H9 (cell line): ENCODE results near the gene JARID2. TPM values are rescaled to one million over a fixed set of nuclear protein-coding genes. Genes with fewer than 3 reads are reported as not detected.

ENCODE experiments used
- DNase-seq: peaks from one replicate; pipeline ENCODE4 v3.0.0-alpha.2; 2017
- H2AFZ ChIP-seq: one replicate; pipeline ENCODE4 v1.6.1; 2013; ENCODE audit warnings: mild to moderate bottlenecking, low read length, control low read depth, moderate library complexity
- H2AK5ac ChIP-seq: 2 replicates; pipeline ENCODE4 v1.6.1; 2013; ENCODE audit warnings: low read length, control low read depth, mixed read lengths; ENCODE audit not compliant: insufficient read length
- H2BK120ac ChIP-seq: one replicate; pipeline ENCODE4 v1.6.1; 2013; ENCODE audit warnings: low read depth, mild to moderate bottlenecking, low read length, control low read depth, inconsistent platforms; ENCODE audit not compliant: poor library complexity, severe bottlenecking
- H2BK12ac ChIP-seq: 2 replicates; pipeline ENCODE4 v1.6.1; 2013; ENCODE audit warnings: low read length, control low read depth, mixed read lengths, low read depth; ENCODE audit not compliant: insufficient read length
- H2BK15ac ChIP-seq: 2 replicates; pipeline ENCODE4 v1.6.1; 2013; ENCODE audit warnings: low read depth, low read length, control low read depth
- H2BK20ac ChIP-seq: one replicate; pipeline ENCODE4 v1.6.1; 2013; ENCODE audit warnings: low read depth, mild to moderate bottlenecking, low read length, control low read depth, inconsistent platforms; ENCODE audit not compliant: poor library complexity, severe bottlenecking
- H2BK5ac ChIP-seq: 2 replicates; pipeline ENCODE4 v1.6.1; 2013; ENCODE audit warnings: low read length, control low read depth, mixed read lengths; ENCODE audit not compliant: insufficient read length
- H3K14ac ChIP-seq: 2 replicates; pipeline ENCODE4 v1.6.1; 2013; ENCODE audit warnings: low read length, control low read depth; ENCODE audit not compliant: insufficient read depth
- H3K18ac ChIP-seq: 2 replicates; pipeline ENCODE4 v1.6.1; 2013; ENCODE audit warnings: low read depth, mild to moderate bottlenecking, mixed read lengths, low read length, control low read depth; ENCODE audit not compliant: insufficient read length
- H3K23ac ChIP-seq: 2 replicates; pipeline ENCODE4 v1.6.1; 2013; ENCODE audit warnings: low read length, control low read depth, mixed read lengths, low read depth; ENCODE audit not compliant: insufficient read length
- H3K23me2 ChIP-seq: 2 replicates; pipeline ENCODE4 v1.6.1; 2013; ENCODE audit warnings: low read depth, mild to moderate bottlenecking, mixed read lengths, low read length, control low read depth; ENCODE audit not compliant: insufficient read length, poor library complexity, severe bottlenecking
- H3K27ac ChIP-seq: 2 replicates; pipeline ENCODE4 v1.5.1; 2013; ENCODE audit warnings: low read length, control low read depth, mixed read lengths, low read depth; ENCODE audit not compliant: insufficient read length
- H3K27me3 ChIP-seq: 2 replicates; pipeline ENCODE4 v1.6.1; 2013; ENCODE audit warnings: low read length, control low read depth, inconsistent platforms; ENCODE audit not compliant: insufficient read depth
- H3K4ac ChIP-seq: 2 replicates; pipeline ENCODE4 v1.6.1; 2013; ENCODE audit warnings: low read depth, mild to moderate bottlenecking, control low read depth, inconsistent platforms, low read length, moderate library complexity
- H3K4me1 ChIP-seq: 2 replicates; pipeline ENCODE4 v1.6.1; 2013; ENCODE audit warnings: low read length, control low read depth, inconsistent platforms; ENCODE audit not compliant: insufficient read depth
- H3K4me2 ChIP-seq: 2 replicates; pipeline ENCODE4 v1.6.1; 2013; ENCODE audit warnings: low read length, control low read depth, mixed read lengths; ENCODE audit not compliant: insufficient read length, insufficient read depth
- H3K56ac ChIP-seq: 2 replicates; pipeline ENCODE4 v1.6.1; 2013; ENCODE audit warnings: low read depth, mild to moderate bottlenecking, mixed read lengths, low read length, control low read depth; ENCODE audit not compliant: insufficient read length
- H3K79me1 ChIP-seq: 2 replicates; pipeline ENCODE4 v1.6.1; 2013; ENCODE audit warnings: low read depth, mild to moderate bottlenecking, moderate library complexity, low read length, control low read depth, inconsistent platforms; ENCODE audit not compliant: insufficient read depth, poor library complexity, severe bottlenecking
- H3K79me2 ChIP-seq: 2 replicates; pipeline ENCODE4 v1.6.1; 2013; ENCODE audit warnings: low read length, control low read depth, inconsistent platforms; ENCODE audit not compliant: insufficient read depth
- H3K9ac ChIP-seq: 2 replicates; pipeline ENCODE4 v1.6.1; 2013; ENCODE audit warnings: low read length, control low read depth, mixed read lengths; ENCODE audit not compliant: insufficient read length; ENCODE audit errors: extremely low read depth
- H3K9me3 ChIP-seq: one replicate; pipeline ENCODE4 v1.6.1; 2013; ENCODE audit warnings: low read depth, low read length, inconsistent platforms; ENCODE audit not compliant: control insufficient read depth
- H3T11ph ChIP-seq: one replicate; pipeline ENCODE4 v1.6.1; 2013; ENCODE audit warnings: mild to moderate bottlenecking, low read length, control low read depth, inconsistent platforms
- H4K20me1 ChIP-seq: one replicate; pipeline ENCODE4 v1.6.1; 2013; ENCODE audit not compliant: control insufficient read depth, insufficient read length, insufficient read depth
- H4K5ac ChIP-seq: 2 replicates; pipeline ENCODE4 v1.6.1; 2013; ENCODE audit warnings: low read depth, mild to moderate bottlenecking, mixed read lengths, low read length, control low read depth; ENCODE audit not compliant: insufficient read length
- H4K8ac ChIP-seq: replicated peaks from 2 replicates; pipeline ENCODE4 v1.6.1; 2013; ENCODE audit warnings: low read length, control low read depth, mixed read lengths, low read depth; ENCODE audit not compliant: insufficient read length
- H4K91ac ChIP-seq: 2 replicates; pipeline ENCODE4 v1.6.1; 2013; ENCODE audit warnings: low read depth, mild to moderate bottlenecking, moderate library complexity, mixed read lengths, low read length, control low read depth; ENCODE audit not compliant: insufficient read length
- H3K27ac Mint-ChIP-seq, 3 experiments: 2 replicates in 2 of 3; 3 replicates in 1 of 3; pipeline ENCODE4 v1.8.0; 2020 to 2021; ENCODE audit warnings: mixed read lengths in 3 of 3, mild to moderate bottlenecking in 1 of 3, moderate library complexity in 1 of 3
- H3K27me3 Mint-ChIP-seq: 2 replicates; pipeline ENCODE4 v1.8.0; 2021; ENCODE audit warnings: low read depth, mild to moderate bottlenecking, moderate library complexity, mixed read lengths
- H3K36me3 Mint-ChIP-seq, 3 experiments: 2 replicates in 2 of 3; 3 replicates in 1 of 3; pipeline ENCODE4 v1.8.0; 2020 to 2021; ENCODE audit warnings: low read depth in 3 of 3, mixed read lengths in 3 of 3; ENCODE audit not compliant: insufficient read depth in 1 of 3
- H3K4me1 Mint-ChIP-seq, 2 experiments: 2 replicates each; pipeline ENCODE4 v1.8.0; 2020; ENCODE audit warnings: mixed read lengths in 2 of 2
- H3K4me3 Mint-ChIP-seq, 2 experiments: 2 replicates in 1 of 2; 3 replicates in 1 of 2; pipeline ENCODE4 v1.8.0; 2020 to 2021; ENCODE audit warnings: mild to moderate bottlenecking in 2 of 2, mixed read lengths in 2 of 2, moderate library complexity in 1 of 2
- H3K9me3 Mint-ChIP-seq, 2 experiments: 2 replicates in 1 of 2; 3 replicates in 1 of 2; pipeline ENCODE4 v1.8.0; 2020; ENCODE audit warnings: mild to moderate bottlenecking in 2 of 2, mixed read lengths in 2 of 2, moderate library complexity in 1 of 2
- CTCF ChIP-seq: fragments of 200-600 bp; sonication (generic); conservative IDR thresholded peaks from 3 replicates; pipeline ENCODE4 v1.8.0; 2021; ENCODE audit warnings: antibody characterized with exemption, mild to moderate bottlenecking
- WGBS: extraction: QIAGEN DNeasy Blood & Tissue Kit; methylation state at CpG from one replicate; pipeline ENCODE4 v1.1.7; 2013; ENCODE audit warnings: missing lambda C conversion rate, low lambda C conversion rate, mixed read lengths; ENCODE audit not compliant: insufficient read length; ENCODE audit errors: extremely low coverage; 5-methylcytosine and 5-hydroxymethylcytosine counted together
- total RNA-seq: library from RNA; stranded (reverse); gene quantifications from 2 replicates; pipeline ENCODE4 v1.2.1, GENCODE V29; 2021

Gene JARID2
- total RNA-seq, 1 experiment from 2014 or later = 174 TPM

DNA sequence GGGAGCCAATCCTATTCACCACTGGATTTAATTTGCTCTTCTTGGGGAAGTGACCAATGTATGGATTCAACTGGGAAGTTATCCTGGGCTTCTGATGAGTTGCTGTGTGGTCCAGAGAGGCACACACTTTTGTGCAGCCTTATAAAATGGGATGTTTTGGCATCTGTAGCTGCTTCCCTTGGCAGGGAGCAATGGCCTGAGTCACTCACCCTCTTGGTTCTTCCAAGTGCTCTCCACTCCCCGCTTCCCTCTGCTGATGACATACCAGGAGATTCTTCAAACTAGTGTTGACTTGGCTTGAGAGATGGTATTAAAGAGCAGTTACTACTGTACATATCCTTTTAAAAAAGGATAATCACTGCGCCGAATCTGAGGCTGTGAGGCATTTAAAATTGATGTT, 105.8 kb downstream of the JARID2 start:
- Histone ChIP-seq H3K27ac (no peak overlapping the region), H4K20me1 (peaks cover 2% of the 10 kb centered on the region), H3K4me2 (no peak overlapping the region), H2BK20ac (no peak overlapping the region), H3K9ac (no peak overlapping the region), H3K14ac (no peak overlapping the region), H2BK5ac (no peak overlapping the region), H3K27me3 (no peaks in the 10 kb centered on the region), H4K8ac (no peak overlapping the region), H3K4ac (no peak overlapping the region), H3K18ac (no peak overlapping the region), H3K56ac (no peak overlapping the region), H3T11ph (no peak overlapping the region), H4K5ac (no peak overlapping the region), H3K9me3 (no peaks in the 10 kb centered on the region), H2BK12ac (no peak overlapping the region), H2AK5ac (no peak overlapping the region), H2BK120ac (no peak overlapping the region), H3K79me2 (peaks cover 88% of the 10 kb centered on the region), H2AFZ (no peak overlapping the region), H3K4me1 (peaks cover 19% of the 10 kb centered on the region; the same call in 1 of the 2 replicates), H2BK15ac (no peak overlapping the region), H3K23me2 (no peaks in the 10 kb centered on the region), H4K91ac (no peak overlapping the region), H3K79me1 (no peaks in the 10 kb centered on the region), H3K23ac (no peak overlapping the region)
- TF ChIP-seq CTCF = no peak
- Mint-ChIP-seq H3K36me3 (peaks cover 0 to 13% (median 0%) of the 10 kb centered on the region in 3 experiments; a peak in 3 of 7 replicates), H3K4me3 (no peak overlapping the region), H3K9me3 (no peaks in the 10 kb centered on the region), H3K27ac (peak overlapping the region in 2 of 3 experiments; percentile 5 to 78; a peak in 2 of 7 replicates), H3K27me3 (no peaks in the 10 kb centered on the region), H3K4me1 (peaks cover 78 to 84% of the 10 kb centered on the region in 2 experiments)
- no CpG with 5 or more reads among the region's 3 CpGs for WGBS
- DNase-seq = no peak
